ENCODE measurements around the gene IMPG2. TPM values are rescaled to one million over a fixed set of nuclear protein-coding genes. Genes with fewer than 3 reads are reported as not detected.

Gene IMPG2
- total and polyA plus RNA-seq, 7 donors = 0.07 to 1.4 (median 0.66) TPM; not detected in 2

GRCh38 chr3:101255441-101255840 is 64.9 kb downstream of the IMPG2 start:
- Histone ChIP-seq H3K9me3 (no peaks in the 10 kb centered on the region), H3K27me3 (no peaks in the 10 kb centered on the region), H3K4me1 (no peaks in the 10 kb centered on the region), H3K36me3 (no peaks in the 10 kb centered on the region), H3K4me3 (no peak overlapping the region), H3K27ac (no peak overlapping the region)
- 70 to 86% methylated on average over 2 of the region's 2 CpGs for WGBS, 2 donors
- DNase-seq = no peak
- TF ChIP-seq CTCF (IDR thresholded peaks at IDR 0.05) (no peak), POLR2A (IDR thresholded peaks at IDR 0.05) (no peak), EP300 (IDR thresholded peaks at IDR 0.05) (no peak), POLR2AphosphoS5 (IDR thresholded peaks at IDR 0.05) (no peak)
- intact Hi-C loops (cut with DNase I) = no loop called here

DNA sequence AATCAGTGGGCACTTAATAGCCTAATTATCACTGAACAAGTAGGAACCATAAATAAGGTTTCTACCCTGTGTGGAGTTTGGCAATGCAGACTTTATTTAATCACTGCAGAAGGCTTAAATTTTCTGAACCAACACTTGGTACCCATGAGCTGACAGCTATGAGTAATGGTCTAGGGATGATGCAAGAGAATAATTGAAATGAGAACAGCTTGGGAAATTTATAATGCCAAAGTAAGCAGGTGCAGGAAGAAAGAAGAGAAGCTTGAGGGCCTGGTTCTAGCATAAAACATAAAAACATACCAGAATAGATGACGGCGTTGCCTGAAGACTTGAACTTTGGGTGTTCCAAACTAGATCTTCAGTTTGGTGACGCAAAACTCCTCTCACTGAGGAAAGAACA is 67.0 kb downstream of the IMPG2 start:
- WGBS, 2 donors = 96% methylated on average over 3 of the region's 3 CpGs
- Histone ChIP-seq H3K27ac (no peak overlapping the region), H3K9me3 (no peaks in the 10 kb centered on the region), H3K27me3 (no peaks in the 10 kb centered on the region), H3K4me1 (no peaks in the 10 kb centered on the region), H3K36me3 (no peaks in the 10 kb centered on the region), H3K4me3 (no peak overlapping the region)
- no peak for DNase-seq
- TF ChIP-seq EP300 (IDR thresholded peaks at IDR 0.05) (no peak), POLR2A (IDR thresholded peaks at IDR 0.05) (no peak)
- intact Hi-C loops (cut with DNase I) = no loop called here

- WGBS, 2 donors = 98 to 99% methylated on average over 2 of the region's 2 CpGs
- no peaks in the 10 kb centered on the region for H3K36me3 ChIP-seq
- H3K4me1 ChIP-seq = no peaks in the 10 kb centered on the region
- H3K27me3 ChIP-seq = no peaks in the 10 kb centered on the region
- intact Hi-C loops (cut with DNase I) = no loop called here
- no peak for TF ChIP-seq EP300 (IDR thresholded peaks at IDR 0.05)
- no peak for TF ChIP-seq POLR2AphosphoS5 (IDR thresholded peaks at IDR 0.05)
- no peak for TF ChIP-seq POLR2A (IDR thresholded peaks at IDR 0.05)
- TF ChIP-seq CTCF (IDR thresholded peaks at IDR 0.05) = no peak
- H3K27ac ChIP-seq = no peak overlapping the region
- DNase-seq = no peak
- no peak overlapping the region for H3K4me3 ChIP-seq
- H3K9me3 ChIP-seq = no peaks in the 10 kb centered on the region
Observed at GRCh38 chr3:101252945-101253344, 67.4 kb downstream of the IMPG2 start.

GRCh38 chr3:101252307-101252706 is 68.1 kb downstream of the IMPG2 start:
- Histone ChIP-seq H3K4me1 (no peaks in the 10 kb centered on the region), H3K9me3 (no peaks in the 10 kb centered on the region), H3K36me3 (no peaks in the 10 kb centered on the region), H3K4me3 (no peak overlapping the region), H3K27me3 (no peaks in the 10 kb centered on the region), H3K27ac (no peak overlapping the region)
- DNase-seq = no peak
- intact Hi-C loops (cut with DNase I) = no loop called here
- TF ChIP-seq CTCF (IDR thresholded peaks at IDR 0.05) (no peak), POLR2A (IDR thresholded peaks at IDR 0.05) (no peak), POLR2AphosphoS5 (IDR thresholded peaks at IDR 0.05) (no peak)
- 96 to 98% methylated on average over 1 of the region's 1 CpG for WGBS, 2 donors

DNA sequence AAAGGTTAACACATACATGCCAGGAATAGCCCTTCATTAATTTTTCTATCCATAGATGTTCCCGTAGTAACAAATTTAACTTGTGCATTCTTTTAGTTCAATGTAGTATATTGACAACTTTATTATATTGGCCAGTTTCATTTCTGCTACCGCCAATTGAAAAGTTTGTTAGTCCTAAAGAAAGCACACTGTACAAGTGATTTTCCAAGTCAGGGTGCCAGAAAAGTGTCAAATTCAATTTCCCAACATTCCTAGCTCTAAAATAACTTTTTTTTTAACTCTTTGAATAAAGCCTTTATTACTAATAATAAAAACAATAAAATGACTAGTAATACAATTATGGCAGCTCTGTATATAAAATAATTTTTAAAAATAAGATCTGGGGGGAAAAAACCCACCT is 68.9 kb downstream of the IMPG2 start:
- DNase-seq = no peak
- no peak overlapping the region for H3K27ac ChIP-seq
- TF ChIP-seq POLR2A (IDR thresholded peaks at IDR 0.05) (no peak), CTCF (IDR thresholded peaks at IDR 0.05) (no peak), POLR2AphosphoS5 (IDR thresholded peaks at IDR 0.05) (no peak), EP300 (IDR thresholded peaks at IDR 0.05) (no peak)
- no peaks in the 10 kb centered on the region for H3K4me1 ChIP-seq
- no peaks in the 10 kb centered on the region for H3K27me3 ChIP-seq
- 84 to 88% methylated on average over 2 of the region's 2 CpGs for WGBS, 2 donors
- intact Hi-C loops (cut with DNase I) = no loop called here
- no peaks in the 10 kb centered on the region for H3K9me3 ChIP-seq
- H3K4me3 ChIP-seq = no peak overlapping the region
- H3K36me3 ChIP-seq = no peaks in the 10 kb centered on the region

All from sigmoid colon (tissue), 7 donors.